Fibroblast of lung (primary cell): ENCODE results near the gene WWOX. TPM values are rescaled to one million over a fixed set of nuclear protein-coding genes. Genes with fewer than 3 reads are reported as not detected.

ENCODE experiments used
- DNase-seq, 2 donors: peaks; one replicate each; pipeline versions ENCODE4 v3.0.0 to v3.0.0-alpha.2; 2010; ENCODE audit warnings: low read depth in 2 of 2
- H2AFZ ChIP-seq: 2 replicates; pipeline ENCODE4 v1.5.1; 2012; ENCODE audit warnings: low read length, control low read depth, inconsistent platforms
- H3K27ac ChIP-seq: 2 replicates; pipeline ENCODE4 v1.5.1; 2011; ENCODE audit warnings: low read length, control low read depth; ENCODE audit not compliant: insufficient read depth
- H3K27me3 ChIP-seq: 2 replicates; pipeline ENCODE4 v1.5.1; 2011; ENCODE audit warnings: mild to moderate bottlenecking, low read length; ENCODE audit not compliant: control insufficient read depth, insufficient read depth
- H3K36me3 ChIP-seq: 2 replicates; pipeline ENCODE4 v1.5.1; 2011; ENCODE audit warnings: low read length; ENCODE audit not compliant: control insufficient read depth, insufficient read depth
- H3K4me1 ChIP-seq: 2 replicates; pipeline ENCODE4 v1.5.1; 2011; ENCODE audit warnings: low read length; ENCODE audit not compliant: control insufficient read depth, insufficient read depth; ENCODE audit errors: extremely low read depth
- H3K4me2 ChIP-seq: 2 replicates; pipeline ENCODE4 v1.5.1; 2011; ENCODE audit warnings: low read length, control low read depth; ENCODE audit not compliant: insufficient read depth; ENCODE audit errors: extremely low read depth
- H3K4me3 ChIP-seq, 4 experiments: fragments of 200-600 bp in 1 of 4; sonication (generic) in 1 of 4; replicated peaks in 1 of 4; 2 replicates each; pipeline ENCODE4 v1.5.1; 2011 to 2016; ENCODE audit warnings: low read length in 4 of 4, low read depth in 3 of 4, mild to moderate bottlenecking in 3 of 4, control low read depth in 2 of 4, inconsistent platforms in 1 of 4, mixed read lengths in 1 of 4; ENCODE audit not compliant: insufficient read depth in 1 of 4; ENCODE audit errors: control extremely low read depth in 1 of 4
- H3K79me2 ChIP-seq: 2 replicates; pipeline ENCODE4 v1.5.1; 2012; ENCODE audit warnings: mild to moderate bottlenecking, low read length, inconsistent platforms; ENCODE audit not compliant: control insufficient read depth, insufficient read depth
- H3K9ac ChIP-seq: 2 replicates; pipeline ENCODE4 v1.5.1; 2011; ENCODE audit warnings: mild to moderate bottlenecking, low read length, control low read depth; ENCODE audit not compliant: insufficient read depth
- H3K9me3 ChIP-seq: 2 replicates; pipeline ENCODE4 v1.5.1; 2012; ENCODE audit warnings: low read depth, low read length; ENCODE audit not compliant: control insufficient read depth, insufficient read depth
- H4K20me1 ChIP-seq: 2 replicates; pipeline ENCODE4 v1.5.1; 2011; ENCODE audit warnings: low read length; ENCODE audit not compliant: control insufficient read depth, insufficient read depth; ENCODE audit errors: extremely low read depth
- EZH2 ChIP-seq: IDR thresholded peaks from 2 replicates; pipeline ENCODE4 v1.5.1; 2012; ENCODE audit warnings: low read length, control low read depth, mild to moderate bottlenecking; ENCODE audit errors: missing control alignments
- polyA plus RNA-seq, 2 donors: library from polyadenylated mRNA; depleted of rRNA in 1 of 2; stranded (reverse) in 1 of 2; unstranded in 1 of 2; fragments of >200 nt; gene quantifications; 2 replicates each; pipeline ENCODE4 v1.2.1, GENCODE V29; 2011 to 2012; ENCODE audit warnings: missing spikeins in 1 of 2
- total RNA-seq: library from RNA; depleted of rRNA; stranded (reverse); fragments of >200 nt; gene quantifications from 2 replicates; pipeline ENCODE4 v1.2.1, GENCODE V29; 2014
- TF ChIP-seq, protein P1 (sequence below), 2 donors: IDR thresholded peaks in 1 of 2; conservative IDR thresholded peaks in 1 of 2; 1 replicate in 1 of 2; 2 replicates in 1 of 2; pipeline ENCODE4 v1.5.1; 2011 to 2012; ENCODE audit warnings: low read length in 2 of 2, control low read depth in 1 of 2, inconsistent platforms in 1 of 2, low read depth in 1 of 2, mild to moderate bottlenecking in 1 of 2

The WWOX gene
- total and polyA plus RNA-seq, 2 donors (not counting 1 experiment from before 2014, with no cell fraction given) = 5.6 to 16.3 TPM

DNA sequence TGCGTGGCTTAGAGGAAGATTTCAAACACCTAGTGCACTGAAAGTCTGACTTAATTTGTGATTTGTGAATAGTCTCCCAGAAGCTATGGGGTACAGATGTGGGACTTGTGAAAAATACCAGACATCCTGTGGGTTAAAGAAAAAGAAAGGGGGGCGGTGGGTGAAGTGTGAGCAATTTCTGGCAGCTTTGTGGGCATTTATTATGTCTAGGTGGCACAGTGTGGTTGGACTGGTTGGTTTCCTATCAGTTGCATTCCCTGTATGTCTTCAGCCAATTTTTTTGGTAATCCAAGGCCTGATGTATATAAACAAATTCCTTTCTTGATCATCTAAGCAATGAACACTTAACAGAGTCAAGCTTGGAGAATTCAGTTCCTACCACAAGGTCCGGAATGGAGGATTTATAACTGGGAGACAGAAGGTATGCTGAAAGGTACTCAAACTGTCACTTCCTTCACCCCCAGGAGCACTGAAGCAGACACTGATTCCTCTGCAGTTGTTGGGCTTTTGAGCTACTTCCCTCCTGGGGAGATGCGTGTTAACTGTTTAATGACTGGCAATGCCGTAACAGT, 211.6 kb downstream of the WWOX start:
- DNase-seq = peak in 1 of 2 donors; percentile 61

DNA sequence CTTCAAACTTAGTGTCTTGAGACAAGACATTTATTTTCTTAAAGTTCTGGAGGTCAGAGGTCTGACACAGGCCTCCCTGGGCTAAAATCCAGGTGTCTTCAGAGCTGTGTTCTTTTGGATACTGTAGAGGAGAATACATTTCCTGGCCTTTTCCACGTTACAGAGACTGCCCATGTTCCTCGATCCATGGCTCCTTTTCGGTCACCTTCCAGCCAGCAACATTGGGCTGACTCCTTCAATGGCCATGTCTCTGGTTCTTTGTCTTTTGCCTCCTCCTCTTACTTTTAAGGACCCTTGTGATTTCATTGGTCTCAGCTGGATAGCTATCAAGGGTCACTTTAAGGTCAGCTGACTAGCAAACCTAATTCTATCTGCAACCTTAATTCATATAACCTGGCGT, 212.4 kb downstream of the WWOX start:
- Histone ChIP-seq H3K9ac (no peak overlapping the region), H3K79me2 (no peaks in the 10 kb centered on the region)
- DNase-seq = no peak

More for the DNA sequence above, 211.6 kb downstream of the WWOX start:
- H3K9me3 ChIP-seq = no peaks in the 10 kb centered on the region
- H3K36me3 ChIP-seq = no peaks in the 10 kb centered on the region
- no peaks in the 10 kb centered on the region for H3K4me1 ChIP-seq
- H3K9ac ChIP-seq = no peak overlapping the region
- TF ChIP-seq, protein P1, sequence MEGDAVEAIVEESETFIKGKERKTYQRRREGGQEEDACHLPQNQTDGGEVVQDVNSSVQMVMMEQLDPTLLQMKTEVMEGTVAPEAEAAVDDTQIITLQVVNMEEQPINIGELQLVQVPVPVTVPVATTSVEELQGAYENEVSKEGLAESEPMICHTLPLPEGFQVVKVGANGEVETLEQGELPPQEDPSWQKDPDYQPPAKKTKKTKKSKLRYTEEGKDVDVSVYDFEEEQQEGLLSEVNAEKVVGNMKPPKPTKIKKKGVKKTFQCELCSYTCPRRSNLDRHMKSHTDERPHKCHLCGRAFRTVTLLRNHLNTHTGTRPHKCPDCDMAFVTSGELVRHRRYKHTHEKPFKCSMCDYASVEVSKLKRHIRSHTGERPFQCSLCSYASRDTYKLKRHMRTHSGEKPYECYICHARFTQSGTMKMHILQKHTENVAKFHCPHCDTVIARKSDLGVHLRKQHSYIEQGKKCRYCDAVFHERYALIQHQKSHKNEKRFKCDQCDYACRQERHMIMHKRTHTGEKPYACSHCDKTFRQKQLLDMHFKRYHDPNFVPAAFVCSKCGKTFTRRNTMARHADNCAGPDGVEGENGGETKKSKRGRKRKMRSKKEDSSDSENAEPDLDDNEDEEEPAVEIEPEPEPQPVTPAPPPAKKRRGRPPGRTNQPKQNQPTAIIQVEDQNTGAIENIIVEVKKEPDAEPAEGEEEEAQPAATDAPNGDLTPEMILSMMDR (conservative IDR thresholded peaks at IDR 0.05 in 1 of 2, IDR thresholded peaks at IDR 0.05 in 1 of 2; ENCODE audit: low read depth in 1 of 2, low read length in 2 of 2) = no peak
- no peak for TF ChIP-seq EZH2
- no peak overlapping the region for H3K4me3 ChIP-seq
- no peaks in the 10 kb centered on the region for H4K20me1 ChIP-seq
- H3K79me2 ChIP-seq = no peaks in the 10 kb centered on the region
- H3K27me3 ChIP-seq = no peaks in the 10 kb centered on the region
- no peak overlapping the region for H3K4me2 ChIP-seq
- H3K27ac ChIP-seq = no peak overlapping the region
- H2AFZ ChIP-seq = no peak overlapping the region

DNA sequence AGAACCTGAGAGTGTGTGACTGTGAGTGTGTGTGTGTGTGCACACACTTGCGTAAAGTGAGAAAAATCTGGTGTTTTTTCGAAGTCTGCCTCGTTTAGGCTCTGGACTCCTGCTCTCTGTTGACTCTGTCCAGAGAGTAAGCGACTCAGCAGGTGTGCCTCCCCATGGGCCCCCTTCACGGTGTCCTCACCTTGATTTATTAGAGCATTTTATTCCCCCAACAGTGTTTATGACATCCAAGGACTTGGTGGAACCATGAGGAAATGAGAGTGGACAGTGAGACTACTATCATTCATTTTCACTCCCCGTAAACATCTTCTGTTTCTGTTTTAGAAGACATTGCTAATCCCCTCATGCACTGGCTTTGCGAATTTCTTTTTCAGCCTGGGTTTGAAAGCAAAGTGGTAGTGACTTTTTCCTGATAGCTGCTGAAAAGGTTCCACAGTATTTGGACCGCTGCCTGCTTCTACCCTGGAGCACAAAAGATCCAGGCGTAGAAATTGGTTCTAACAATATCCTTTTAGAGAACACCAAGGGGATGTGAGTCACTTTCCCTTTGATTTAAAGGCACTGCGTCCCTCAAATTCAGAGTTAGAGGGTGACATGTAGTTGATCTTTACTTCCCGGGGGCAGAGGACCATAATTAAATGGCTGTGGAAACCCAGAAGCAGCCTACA, 218.2 kb downstream of the WWOX start:
- Histone ChIP-seq H3K27me3 (no peaks in the 10 kb centered on the region), H3K27ac (no peak overlapping the region), H3K9ac (no peak overlapping the region), H3K4me1 (no peaks in the 10 kb centered on the region), H3K36me3 (no peaks in the 10 kb centered on the region), H3K4me2 (no peak overlapping the region), H3K4me3 (no peak overlapping the region), H3K9me3 (no peaks in the 10 kb centered on the region), H4K20me1 (no peaks in the 10 kb centered on the region), H2AFZ (no peak overlapping the region), H3K79me2 (no peaks in the 10 kb centered on the region)
- no peak for DNase-seq
- TF ChIP-seq EZH2 = no peak
- TF ChIP-seq, protein P1 (conservative IDR thresholded peaks at IDR 0.05 in 1 of 2, IDR thresholded peaks at IDR 0.05 in 1 of 2; ENCODE audit: low read depth in 1 of 2, low read length in 2 of 2) = no peak

More for the DNA sequence above, 212.4 kb downstream of the WWOX start:
- no peak overlapping the region for H3K4me3 ChIP-seq
- no peak overlapping the region for H3K27ac ChIP-seq
- no peaks in the 10 kb centered on the region for H3K27me3 ChIP-seq
- no peak overlapping the region for H3K4me2 ChIP-seq
- H3K36me3 ChIP-seq = no peaks in the 10 kb centered on the region
- no peak for TF ChIP-seq EZH2
- TF ChIP-seq, protein P1 (conservative IDR thresholded peaks at IDR 0.05 in 1 of 2, IDR thresholded peaks at IDR 0.05 in 1 of 2; ENCODE audit: low read depth in 1 of 2, low read length in 2 of 2) = no peak
- H2AFZ ChIP-seq = no peak overlapping the region
- no peaks in the 10 kb centered on the region for H4K20me1 ChIP-seq
- no peaks in the 10 kb centered on the region for H3K9me3 ChIP-seq
- H3K4me1 ChIP-seq = no peaks in the 10 kb centered on the region
